Right renal cortex interstitium (tissue), 3 donors: ENCODE measurements around the gene CDIPT. TPM values are rescaled to one million over a fixed set of nuclear protein-coding genes. Genes with fewer than 3 reads are reported as not detected.
"Not testable (repeated sequence)": the region's sequence is repeated elsewhere in the genome, so short reads cannot be mapped to it uniquely, and the experiment has no call there.

ENCODE experiments used
- DNase-seq, 3 donors: peaks; one replicate each; pipeline ENCODE4 v3.0.0-alpha.2; 2013; ENCODE audit warnings: low read depth in 3 of 3, low spot score in 2 of 3
- polyA plus RNA-seq, 3 donors: library from polyadenylated mRNA; unstranded; fragments of 120-200 nt; gene quantifications; one replicate each; pipeline ENCODE4 v1.2.1, GENCODE V29; 2013; ENCODE audit not compliant: insufficient read length in 3 of 3

Gene CDIPT
- polyA plus RNA-seq, 3 donors = 85.9 to 102 (median 89.9) TPM

DNA sequence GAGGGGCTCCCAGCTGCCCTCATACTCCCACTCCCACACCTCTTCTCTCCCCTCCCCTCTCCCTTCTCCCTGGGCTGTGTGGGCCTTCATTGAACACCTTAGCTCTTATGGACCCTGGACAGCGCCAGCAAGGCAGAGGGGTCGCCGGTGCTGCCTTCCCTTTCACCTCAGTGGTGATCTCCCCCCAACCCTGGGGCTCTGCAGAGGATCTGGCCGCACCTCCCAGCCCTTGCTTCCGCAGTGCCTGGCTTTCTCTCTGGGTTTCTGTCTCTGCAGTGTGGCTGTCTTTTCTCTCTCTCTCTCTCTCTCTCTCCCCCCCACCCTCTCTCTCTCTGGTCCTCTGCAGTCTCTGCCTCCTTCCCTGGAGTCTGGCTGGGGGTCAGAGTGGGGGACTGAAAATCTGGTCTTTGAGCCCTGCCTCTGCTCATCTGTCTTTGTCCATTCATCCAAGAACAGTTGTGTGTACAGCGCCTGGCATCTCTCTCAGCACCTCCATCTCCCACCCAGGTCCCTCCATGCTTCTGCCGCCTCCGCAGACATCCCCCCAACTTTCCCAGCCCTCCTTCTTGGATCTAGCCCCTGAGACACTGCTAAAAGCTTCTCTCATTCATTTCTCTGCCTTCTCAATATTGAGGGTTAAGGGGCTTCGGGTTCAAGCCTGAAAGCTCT, 35.2 kb upstream of the CDIPT start:
- DNase-seq = no peak

DNA sequence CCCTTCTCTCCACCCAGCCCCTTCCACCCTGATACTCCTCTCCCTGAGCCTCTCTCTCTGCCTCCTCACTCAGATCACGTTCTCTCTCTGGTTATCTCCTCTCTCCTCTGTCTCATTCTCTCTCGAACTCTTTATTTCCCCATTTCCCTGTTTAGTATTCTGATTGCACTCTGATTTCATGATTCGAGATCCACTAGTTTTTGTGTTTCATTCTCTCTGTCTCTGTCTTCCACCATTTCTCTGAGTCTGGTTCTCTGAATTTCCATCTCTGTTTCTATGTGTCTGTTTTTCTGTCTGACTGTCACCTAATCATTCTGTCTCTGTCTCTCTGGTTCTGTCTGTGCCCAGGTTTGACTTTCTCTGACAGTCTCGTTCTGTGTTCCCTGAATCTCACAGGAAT, 34.3 kb upstream of the CDIPT start:
- DNase-seq = no peak

DNA sequence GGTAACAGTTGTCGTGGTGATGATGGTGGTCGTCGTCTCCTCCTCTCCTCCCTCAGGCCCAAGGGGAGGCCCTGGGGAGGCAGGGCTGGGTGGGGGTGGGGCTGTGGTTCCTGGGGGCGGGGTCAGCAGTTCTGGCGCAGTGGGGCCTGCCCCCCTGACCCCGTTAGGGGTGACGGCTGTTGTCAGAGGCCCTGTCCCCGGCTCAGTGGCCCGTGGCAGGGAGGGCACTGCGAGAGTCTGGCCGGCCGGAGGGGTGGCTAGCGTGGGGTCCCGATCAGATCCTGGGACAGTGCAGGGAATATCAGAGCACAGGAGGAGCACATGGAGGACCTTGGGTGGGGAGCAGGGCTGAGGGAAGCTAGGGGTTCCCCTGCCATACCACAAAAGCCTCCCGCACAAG, 33.8 kb upstream of the CDIPT start:
- no peak for DNase-seq

DNA sequence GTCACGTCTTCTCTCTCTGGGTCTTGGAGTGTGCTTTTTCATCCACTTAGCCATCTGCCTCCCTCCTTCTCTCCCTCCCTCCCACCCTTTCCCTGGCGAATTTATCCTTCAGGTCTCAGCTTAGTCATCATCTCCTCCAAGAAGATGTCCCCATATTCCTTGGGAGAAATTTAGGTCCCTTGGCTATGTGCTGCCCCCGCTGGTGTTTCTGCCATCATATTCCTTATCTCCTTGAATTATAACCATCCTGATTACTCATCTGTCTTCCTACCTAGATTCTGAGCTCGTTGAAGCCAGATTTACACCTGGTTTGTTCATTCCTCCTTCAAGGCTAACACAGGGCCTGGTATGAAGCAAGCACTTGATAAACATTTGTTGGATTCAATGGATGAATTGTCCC, 31.3 kb upstream of the CDIPT start:
- DNase-seq = no peak

DNA sequence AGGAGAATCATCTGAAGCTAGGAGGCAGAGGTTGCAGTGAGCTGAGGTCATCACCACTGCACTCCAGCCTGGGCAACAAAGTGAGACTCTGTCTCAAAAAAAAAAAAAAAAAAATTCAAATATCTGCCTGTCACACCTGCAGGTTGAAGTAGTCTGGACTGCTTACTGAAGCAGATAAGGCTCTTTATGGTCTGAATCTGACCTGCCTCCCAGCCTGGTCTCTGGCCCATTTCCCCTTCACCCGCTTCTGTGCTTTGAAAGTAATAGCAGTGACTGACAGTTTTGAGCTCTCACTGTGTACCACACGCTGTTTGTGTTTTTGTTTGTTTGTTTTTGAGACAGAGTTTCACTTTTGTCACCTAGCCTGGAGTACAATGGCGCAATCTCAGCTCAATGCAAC, 30.5 kb upstream of the CDIPT start:
- DNase-seq = no peak

DNA sequence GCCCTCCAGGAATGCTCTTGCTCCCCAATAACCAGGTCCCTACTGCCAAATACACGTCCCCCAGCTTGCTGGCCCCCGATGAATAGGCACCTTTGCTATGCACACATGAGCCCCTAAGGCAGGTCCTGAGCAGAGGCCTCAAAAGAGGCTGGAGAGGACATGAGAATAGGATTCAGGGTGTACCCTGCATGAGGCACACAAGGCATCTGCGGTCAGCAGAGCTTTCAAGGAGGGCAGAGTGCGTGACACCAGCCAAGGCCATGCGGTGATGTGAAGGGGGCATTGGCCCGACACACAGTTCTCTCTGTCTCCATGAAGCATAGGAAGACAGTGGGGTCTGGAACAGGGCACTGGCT, 29.4 kb upstream of the CDIPT start:
- no peak for DNase-seq

DNA sequence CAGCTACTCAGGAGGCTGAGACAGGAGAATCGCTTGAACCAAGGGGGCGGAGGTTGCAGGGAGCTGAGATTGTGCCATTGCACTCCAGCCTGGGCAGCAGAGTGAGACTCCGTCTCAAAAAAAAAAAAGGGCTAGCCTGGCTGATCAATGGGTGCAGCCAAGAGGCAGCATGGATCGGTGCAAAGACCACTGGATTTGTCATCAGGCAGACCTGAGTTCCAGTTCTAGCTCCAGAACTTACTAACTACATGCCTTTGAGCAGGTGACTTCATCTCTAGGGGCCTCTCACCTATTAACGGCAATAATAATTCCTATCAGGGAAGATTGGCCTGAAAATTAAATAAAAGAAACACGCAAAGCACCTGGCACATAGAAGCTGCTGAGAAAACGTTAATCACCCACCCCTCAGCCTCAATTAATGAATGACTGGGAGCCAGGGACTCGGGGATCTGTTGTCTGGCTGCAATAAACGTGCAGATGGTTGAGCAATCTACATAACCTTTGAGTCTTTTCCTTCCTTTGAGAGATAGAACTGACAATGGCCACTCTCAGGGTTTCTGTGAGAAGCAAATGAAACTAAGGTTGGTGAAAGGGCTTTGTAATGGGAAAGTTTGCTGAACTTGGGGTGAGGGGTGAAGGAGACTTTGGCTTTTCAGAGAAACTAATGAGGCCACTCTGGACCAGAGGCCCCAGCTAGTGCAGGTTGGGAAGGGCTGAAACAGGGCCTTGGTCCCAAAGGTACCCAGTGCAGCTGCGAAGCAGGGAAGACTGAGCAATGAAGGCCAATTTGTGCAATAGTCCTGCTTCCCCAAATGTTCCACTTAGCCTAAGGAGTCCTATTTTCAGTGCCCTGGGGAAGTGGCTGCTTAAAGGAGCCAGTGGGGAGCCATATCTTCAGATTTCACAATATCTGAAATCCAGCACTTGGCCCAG, 28.8 kb upstream of the CDIPT start:
- no peak for DNase-seq

DNA sequence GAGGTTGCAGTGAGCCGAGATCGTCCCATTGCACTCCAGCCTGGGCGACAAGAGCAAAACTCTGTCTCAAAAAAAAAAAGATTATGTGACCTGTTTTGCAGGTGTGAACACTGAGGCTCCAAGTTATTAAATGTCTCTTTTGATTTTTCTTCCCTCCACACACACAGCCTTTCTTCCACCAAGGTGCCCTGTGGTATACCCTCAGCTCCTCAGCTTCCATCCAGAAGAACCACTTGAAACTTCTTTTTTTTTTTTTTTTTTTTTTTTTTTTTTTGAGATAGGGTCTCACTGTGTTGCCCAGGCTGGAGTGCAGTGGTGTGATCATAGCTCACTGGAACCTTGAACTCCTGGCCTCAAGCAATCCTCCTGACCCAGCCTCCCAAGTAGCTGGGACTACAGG, 26.3 kb upstream of the CDIPT start:
- not testable (repeated sequence) for DNase-seq

DNA sequence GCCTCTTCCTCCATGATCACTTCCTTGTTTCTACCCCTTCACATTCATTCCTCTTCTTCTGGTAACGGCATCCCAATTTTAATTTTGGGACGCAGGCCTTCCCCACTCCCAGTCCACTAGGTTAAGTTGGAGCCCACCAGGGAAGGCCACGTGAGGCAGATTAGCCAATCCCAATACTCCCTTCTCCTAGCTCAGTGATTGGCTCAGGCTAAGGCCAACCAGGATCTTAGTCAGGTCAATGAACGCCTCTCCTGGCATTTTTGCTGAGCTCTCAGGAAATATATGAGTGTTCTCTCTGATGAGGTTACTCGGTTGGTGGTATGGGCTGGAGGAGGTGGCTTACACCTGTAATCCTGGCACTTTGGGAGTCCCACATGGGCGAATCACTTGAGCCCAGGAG, 21.0 kb upstream of the CDIPT start:
- no peak for DNase-seq

DNA sequence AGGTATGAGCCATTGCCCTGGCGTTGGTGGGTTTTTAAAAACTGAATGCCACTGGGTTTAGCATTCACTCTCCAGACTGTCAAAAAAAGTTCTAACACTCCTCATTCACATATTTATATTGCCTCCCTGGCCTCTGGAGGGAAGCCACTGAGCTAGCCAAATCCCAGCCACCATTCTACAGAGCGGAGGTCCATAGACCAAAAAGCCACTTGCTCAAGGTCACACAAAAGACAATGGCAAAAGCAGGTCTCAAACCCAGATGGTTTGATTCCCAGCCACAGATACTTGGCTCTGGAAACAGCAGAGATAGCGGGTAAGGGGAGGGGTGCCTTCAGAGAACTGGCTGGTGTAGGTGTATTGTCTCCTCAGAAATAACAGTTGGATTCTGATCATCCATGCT, 18.0 kb upstream of the CDIPT start:
- no peak for DNase-seq

DNA sequence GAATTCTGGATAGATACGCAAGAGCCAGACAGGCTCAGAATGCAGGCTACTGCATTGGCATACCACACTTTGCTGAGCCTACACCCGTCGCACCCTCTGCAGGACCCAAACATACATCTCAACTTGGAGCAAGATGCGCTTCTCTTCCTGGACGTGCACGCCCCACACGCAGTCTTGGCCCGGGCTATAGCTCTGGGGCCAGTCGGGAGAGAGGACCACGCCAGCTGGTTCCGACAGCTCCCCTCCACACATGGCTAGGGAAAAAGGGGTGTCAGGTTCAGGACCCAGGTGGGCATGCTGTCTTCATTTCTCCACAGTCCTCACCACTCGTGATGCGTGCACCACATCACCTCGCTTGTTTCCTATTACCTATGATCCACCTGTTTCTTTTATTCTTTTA, 15.1 kb upstream of the CDIPT start:
- no peak for DNase-seq

DNA sequence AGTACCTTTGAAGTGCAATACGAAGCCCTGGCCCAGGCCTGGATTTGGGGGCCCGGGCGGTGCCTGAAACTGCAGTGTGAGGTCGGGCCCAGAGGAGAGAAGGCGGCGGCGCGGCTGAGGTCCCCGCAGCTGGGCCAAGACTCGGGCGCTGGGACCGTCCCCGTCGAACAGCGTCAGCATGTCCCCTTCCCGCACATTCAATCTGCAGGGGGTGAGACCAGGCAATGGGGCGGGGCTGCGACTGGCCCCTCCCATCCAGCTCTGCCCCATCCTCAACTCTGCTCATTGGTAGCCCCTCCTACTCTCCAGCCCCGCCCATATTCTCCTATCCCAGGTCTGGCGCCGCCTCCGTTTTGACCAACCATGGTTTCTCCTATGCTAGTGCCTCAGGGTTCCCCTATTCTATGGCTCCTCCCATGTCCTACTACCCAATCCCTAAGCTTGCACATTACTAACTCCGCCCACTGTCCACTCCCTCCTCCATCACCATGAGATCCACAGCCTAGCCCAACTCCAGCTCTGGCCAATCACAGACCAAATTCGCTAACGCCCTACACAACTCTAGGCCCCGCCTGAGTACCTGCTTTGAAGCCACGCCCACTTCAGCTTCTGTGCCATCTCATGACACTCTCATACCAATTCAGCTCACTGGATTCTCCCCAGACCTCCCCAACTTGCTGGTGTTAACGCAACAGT, 14.4 kb upstream of the CDIPT start:
- no peak for DNase-seq

DNA sequence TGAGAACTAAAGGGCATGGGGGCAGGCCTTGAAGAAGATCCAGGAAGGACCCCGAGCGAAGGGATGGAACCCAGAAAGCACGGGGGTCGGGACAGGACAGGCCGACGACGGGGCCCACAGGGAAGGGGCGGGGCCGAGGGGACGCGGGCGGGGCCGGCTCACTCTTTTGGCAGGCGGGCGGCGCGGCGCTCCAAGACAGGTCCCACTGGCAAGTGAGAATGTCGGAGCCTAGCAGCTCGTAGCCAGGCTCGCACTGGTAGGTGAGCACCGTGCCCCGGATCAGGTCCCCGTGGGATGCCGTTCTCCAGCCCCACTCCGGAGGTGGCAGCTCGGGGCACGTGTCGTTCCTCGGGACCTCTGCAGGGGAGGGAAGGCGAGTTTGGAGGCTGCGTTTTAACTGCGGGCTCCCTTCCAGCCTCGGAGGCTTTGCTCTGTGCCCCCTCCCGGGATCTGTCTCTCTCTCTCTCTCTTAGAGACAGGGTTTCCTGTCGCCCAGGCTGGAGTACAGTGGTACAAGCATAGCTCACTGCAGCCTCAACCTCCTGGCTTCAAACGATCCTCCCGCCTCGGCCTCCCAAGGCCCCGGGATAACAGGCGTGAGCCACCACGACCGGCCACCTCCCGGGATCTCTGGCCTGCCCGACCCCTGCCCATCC, 13.7 kb upstream of the CDIPT start:
- no peak for DNase-seq

DNA sequence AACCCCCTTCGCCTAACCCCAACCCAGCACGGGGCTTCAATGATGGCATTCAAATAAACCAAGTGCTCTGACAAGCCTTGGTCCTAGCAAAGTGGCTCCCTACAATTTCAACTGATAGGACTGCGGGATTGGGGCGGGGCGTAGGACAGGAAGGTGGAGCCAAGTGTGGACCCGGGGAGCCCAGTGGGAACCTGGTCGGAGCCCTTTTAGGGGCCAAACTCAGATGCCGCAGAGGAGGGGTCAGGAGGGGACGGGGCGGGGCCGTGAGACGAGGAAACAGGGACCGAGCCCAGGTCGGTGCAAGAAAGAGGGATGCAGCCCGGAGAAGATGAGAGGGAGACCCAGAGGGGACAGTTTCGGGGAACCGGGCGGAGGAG, 13.2 kb upstream of the CDIPT start:
- no peak for DNase-seq

DNA sequence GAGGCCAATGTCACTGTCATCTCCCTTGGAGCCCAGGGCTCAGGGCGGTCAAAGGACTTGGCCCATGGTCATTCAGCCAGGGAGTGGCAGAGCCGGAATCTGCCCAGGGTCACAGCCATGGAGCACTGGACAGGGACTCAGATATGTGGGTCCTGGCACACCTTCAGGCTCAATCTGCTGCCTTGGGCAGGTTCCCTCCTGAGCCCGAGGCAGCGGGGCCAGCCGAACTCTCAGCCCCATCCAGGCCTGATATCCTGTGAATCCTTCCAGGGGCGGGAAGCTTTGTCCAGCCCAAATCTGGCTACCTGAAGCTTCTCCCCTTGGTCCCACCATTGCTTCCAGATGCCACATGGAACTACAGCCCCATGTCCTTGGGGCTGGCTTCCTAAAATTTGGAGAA, 12.2 kb upstream of the CDIPT start:
- no peak for DNase-seq

DNA sequence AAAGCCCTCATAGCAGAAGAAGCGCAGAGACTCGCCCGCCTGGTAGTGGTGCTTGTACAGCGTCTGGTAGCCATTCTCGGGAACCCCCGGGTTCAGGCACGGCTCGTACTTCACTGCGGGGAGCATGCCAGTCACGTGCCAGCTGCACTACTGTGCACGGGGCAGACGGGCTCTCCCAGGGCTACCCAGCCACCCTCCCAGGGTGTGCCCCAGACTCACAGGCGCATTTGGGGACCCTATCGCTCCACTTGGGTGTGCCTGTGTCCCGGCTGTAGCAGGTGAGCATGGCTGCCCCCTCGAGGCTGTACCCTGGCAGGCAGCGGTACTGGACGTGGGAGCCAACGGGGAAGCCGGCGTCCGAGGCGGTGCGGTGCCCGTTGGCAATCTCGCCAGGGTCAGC, 10.3 kb upstream of the CDIPT start:
- no peak for DNase-seq

DNA sequence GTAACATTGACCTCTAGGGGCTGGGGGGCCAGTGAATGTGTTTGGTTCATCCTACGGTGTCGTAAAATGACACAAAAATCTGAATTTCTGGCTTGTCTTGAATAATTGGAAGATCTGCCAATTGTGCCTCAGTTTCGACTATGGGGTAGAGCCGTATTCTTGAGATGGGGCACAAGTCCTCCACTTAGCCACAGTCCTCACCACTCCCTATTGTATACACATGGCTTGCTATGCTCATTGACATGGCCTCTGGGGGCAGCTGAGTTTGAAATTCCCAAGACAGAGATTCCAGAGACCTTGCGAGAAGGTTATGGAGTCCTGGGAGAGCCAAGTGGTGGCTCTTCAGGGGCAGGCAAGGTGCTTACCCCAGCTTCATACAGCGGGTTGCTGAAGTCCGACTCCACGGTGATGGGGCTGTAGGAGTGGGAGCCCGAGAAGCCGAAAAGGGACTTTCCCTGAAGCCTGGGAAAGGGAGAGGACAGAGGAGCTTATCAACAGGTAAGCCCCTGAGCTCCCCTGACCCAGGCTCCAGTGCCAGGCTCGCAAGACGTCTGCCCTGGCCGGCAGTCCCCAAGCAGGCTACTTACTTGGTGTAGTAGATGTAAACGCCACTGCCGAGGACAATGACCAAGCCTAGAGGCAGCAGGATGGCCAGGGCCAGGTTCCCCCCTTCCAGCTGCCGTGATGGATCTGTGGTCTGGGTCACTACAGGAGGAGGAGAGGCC, 9.0 kb upstream of the CDIPT start:
- no peak for DNase-seq

DNA sequence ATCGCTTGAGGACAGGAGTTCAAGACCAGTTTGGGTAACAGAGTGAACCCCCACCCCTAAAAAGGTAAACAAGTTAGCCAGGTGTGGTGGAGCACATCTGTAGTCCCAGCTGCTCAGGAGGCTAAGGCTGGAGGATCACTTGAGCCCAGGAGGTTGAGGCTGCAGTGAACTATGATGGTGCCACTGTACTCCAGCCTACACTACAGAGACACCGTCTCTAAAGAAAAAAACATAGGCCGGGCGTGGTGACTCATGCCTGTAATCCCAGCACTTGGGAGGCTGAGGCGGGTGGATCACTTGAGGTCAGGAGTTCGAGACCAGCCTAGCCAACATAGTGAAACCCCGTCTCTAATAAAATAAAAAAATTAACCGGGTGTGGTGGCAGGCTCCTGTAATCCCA, 6.0 kb upstream of the CDIPT start:
- DNase-seq = not testable (repeated sequence)

DNA sequence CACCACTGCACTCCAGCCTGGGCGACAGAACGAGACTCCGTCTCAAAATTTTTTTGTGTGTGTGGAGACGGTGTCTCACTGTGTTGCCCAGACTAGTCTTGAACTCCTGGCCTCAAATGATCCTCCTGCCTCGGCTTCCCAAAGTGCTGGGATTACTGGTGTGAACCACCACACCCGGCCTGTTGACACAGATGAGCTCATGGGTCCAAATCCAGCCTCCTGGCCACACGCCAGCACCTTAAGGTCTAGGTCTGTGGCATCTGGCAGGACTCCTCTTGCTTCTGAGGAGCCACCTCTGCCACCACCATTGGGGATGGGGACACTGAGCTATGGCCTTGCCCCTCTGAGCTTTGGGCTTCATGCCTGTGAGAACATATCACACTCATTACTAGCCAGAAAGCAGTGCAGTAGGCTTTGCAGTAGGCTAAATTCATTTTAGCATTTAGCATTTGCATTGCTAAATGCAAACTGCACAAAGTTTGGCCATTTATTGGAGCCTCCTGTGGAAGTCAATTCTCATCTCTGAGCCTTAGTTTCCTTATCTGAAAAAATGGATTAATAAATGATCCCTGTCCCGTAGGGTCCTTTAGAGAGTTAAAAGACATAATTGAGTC, 5.5 kb upstream of the CDIPT start:
- DNase-seq = no peak

DNA sequence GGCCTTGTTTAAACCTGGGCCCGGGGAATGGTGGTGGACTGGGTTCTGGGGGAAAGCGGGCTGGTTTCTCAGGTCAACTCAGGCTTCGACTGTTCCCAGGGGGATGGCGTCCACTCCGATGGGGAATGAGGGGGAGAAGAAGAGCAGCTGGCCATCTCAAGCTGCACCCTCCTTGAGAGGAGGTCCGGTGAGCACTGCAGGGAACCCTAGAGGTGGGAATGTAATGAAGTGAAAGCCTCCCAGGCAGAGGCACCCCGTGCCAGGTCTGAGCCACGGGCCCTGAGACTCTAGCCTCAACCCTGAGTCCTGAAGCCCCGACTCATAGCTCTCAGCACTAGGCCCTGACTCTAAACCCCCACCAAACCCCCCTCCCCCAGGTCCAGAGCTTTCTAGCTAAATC, 1.2 kb upstream of the CDIPT start:
- DNase-seq = no peak
